WTC11 (cell line): ENCODE data around the gene CNTFR. TPM values are rescaled to one million over a fixed set of nuclear protein-coding genes. Genes with fewer than 3 reads are reported as not detected.

Experiments used
- ATAC-seq: fragments of 200-7000 bp; cut with Tn5 transposase; 2 replicates; pipeline ENCODE4 v1.10.0; 2021; ENCODE audit warnings: mild to moderate bottlenecking, moderate library complexity
- CTCF ChIA-PET: fragments of 300-600 bp; sonication (Branson Sonifier 250); formaldehyde crosslinking; loops from one replicate; lab custom pipeline; 2021; ENCODE audit warnings: antibody characterized with exemption; lab: Charles Lee
- POLR2A ChIA-PET: fragments of 350-600 bp; sonication (Branson Sonifier 250); formaldehyde crosslinking; loops from one replicate; lab custom pipeline; 2021; ENCODE audit warnings: antibody characterized with exemption; lab: Charles Lee
- DNase-seq: peaks from one replicate; pipeline ENCODE4 v3.0.0; 2021; ENCODE audit warnings: low spot score
- H3K27ac Mint-ChIP-seq: 2 replicates; pipeline ENCODE4 v1.8.0; 2021; ENCODE audit warnings: mixed read lengths
- H3K27me3 Mint-ChIP-seq: 2 replicates; pipeline ENCODE4 v1.8.0; 2021; ENCODE audit warnings: low read depth, mild to moderate bottlenecking, moderate library complexity, mixed read lengths
- H3K36me3 Mint-ChIP-seq: 2 replicates; pipeline ENCODE4 v1.8.0; 2021; ENCODE audit warnings: mixed read lengths
- H3K4me1 Mint-ChIP-seq: 2 replicates; pipeline ENCODE4 v1.8.0; 2022; ENCODE audit warnings: mixed read lengths
- H3K4me3 Mint-ChIP-seq: 2 replicates; pipeline ENCODE4 v1.8.0; 2021; ENCODE audit warnings: mild to moderate bottlenecking, moderate library complexity, mixed read lengths
- H3K9me3 Mint-ChIP-seq: 2 replicates; pipeline ENCODE4 v1.8.0; 2021; ENCODE audit warnings: mixed read lengths
- AFF4 ChIP-seq: sonication (generic); formaldehyde crosslinking; IDR thresholded peaks from 2 replicates; pipeline ENCODE4 v1.8.1; 2023; ENCODE audit warnings: mild to moderate bottlenecking, missing genetic modification reagents, borderline replicate concordance
- ATF2 ChIP-seq: sonication (generic); formaldehyde crosslinking; IDR thresholded peaks from 2 replicates; pipeline ENCODE4 v1.8.1; 2022; ENCODE audit warnings: low read depth, missing genetic modification reagents, borderline replicate concordance
- CBFB ChIP-seq: sonication (generic); formaldehyde crosslinking; IDR thresholded peaks from 2 replicates; pipeline ENCODE4 v1.8.1; 2022; ENCODE audit warnings: mild to moderate bottlenecking, low read depth, missing genetic modification reagents
- FOXP1 ChIP-seq: sonication (generic); formaldehyde crosslinking; IDR thresholded peaks from 2 replicates; pipeline ENCODE4 v1.8.0; 2022; ENCODE audit warnings: missing genetic modification reagents, mild to moderate bottlenecking, moderate library complexity, borderline replicate concordance
- GABPB1 ChIP-seq: sonication (generic); formaldehyde crosslinking; IDR thresholded peaks from 2 replicates; pipeline ENCODE4 v1.8.1; 2023; ENCODE audit warnings: mild to moderate bottlenecking, missing genetic modification reagents
- JUN ChIP-seq: sonication (generic); formaldehyde crosslinking; IDR thresholded peaks from 2 replicates; pipeline ENCODE4 v1.8.0; 2023; ENCODE audit warnings: mild to moderate bottlenecking, missing genetic modification reagents
- MLX ChIP-seq: sonication (generic); formaldehyde crosslinking; IDR thresholded peaks from 2 replicates; pipeline ENCODE4 v1.8.1; 2023; ENCODE audit warnings: mild to moderate bottlenecking, missing genetic modification reagents, moderate library complexity
- MXD4 ChIP-seq: fragments of 250-450 bp; sonication (Bioruptor Pico); IDR thresholded peaks from 2 replicates; pipeline ENCODE4 v1.8.0; 2021; ENCODE audit warnings: mild to moderate bottlenecking, moderate library complexity, borderline replicate concordance
- OVOL2 ChIP-seq: fragments of 250-450 bp; sonication (Bioruptor Pico); IDR thresholded peaks from 2 replicates; pipeline ENCODE4 v1.9.0; 2021; ENCODE audit warnings: mild to moderate bottlenecking, borderline replicate concordance
- RELA ChIP-seq: sonication (generic); formaldehyde crosslinking; IDR thresholded peaks from 2 replicates; pipeline ENCODE4 v1.8.1; 2022; ENCODE audit warnings: missing genetic modification reagents, mild to moderate bottlenecking, borderline replicate concordance
- SMAD3 ChIP-seq: sonication (generic); formaldehyde crosslinking; IDR thresholded peaks from 2 replicates; pipeline ENCODE4 v1.8.0; 2022; ENCODE audit warnings: missing genetic modification reagents, mild to moderate bottlenecking, borderline replicate concordance
- SMAD4 ChIP-seq: sonication (generic); formaldehyde crosslinking; IDR thresholded peaks from 2 replicates; pipeline ENCODE4 v1.8.0; 2022; ENCODE audit warnings: mild to moderate bottlenecking, missing genetic modification reagents
- SOX15 ChIP-seq: fragments of 250-450 bp; sonication (Bioruptor Pico); IDR thresholded peaks from 2 replicates; pipeline ENCODE4 v1.9.0; 2021; ENCODE audit warnings: mild to moderate bottlenecking
- ZNF532 ChIP-seq: fragments of 250-450 bp; sonication (Bioruptor Pico); IDR thresholded peaks from 2 replicates; pipeline ENCODE4 v1.9.0; 2021; ENCODE audit warnings: mild to moderate bottlenecking, borderline replicate concordance
- total RNA-seq: library from RNA; stranded (reverse); gene quantifications from 3 replicates; pipeline ENCODE4 v1.2.3, GENCODE V29; 2021
- TF ChIP-seq, protein P1 (sequence below): sonication (generic); formaldehyde crosslinking; IDR thresholded peaks from 2 replicates; pipeline ENCODE4 v1.8.0; 2023; ENCODE audit warnings: missing genetic modification reagents, mild to moderate bottlenecking, borderline replicate concordance
- TF ChIP-seq, protein P2 (sequence below): fragments of 250-450 bp; sonication (Bioruptor Pico); IDR thresholded peaks from 2 replicates; pipeline ENCODE4 v1.8.0; 2021; ENCODE audit warnings: mild to moderate bottlenecking

Gene CNTFR
- total RNA-seq, 1 experiment from 2014 or later: 18.0 TPM

DNA sequence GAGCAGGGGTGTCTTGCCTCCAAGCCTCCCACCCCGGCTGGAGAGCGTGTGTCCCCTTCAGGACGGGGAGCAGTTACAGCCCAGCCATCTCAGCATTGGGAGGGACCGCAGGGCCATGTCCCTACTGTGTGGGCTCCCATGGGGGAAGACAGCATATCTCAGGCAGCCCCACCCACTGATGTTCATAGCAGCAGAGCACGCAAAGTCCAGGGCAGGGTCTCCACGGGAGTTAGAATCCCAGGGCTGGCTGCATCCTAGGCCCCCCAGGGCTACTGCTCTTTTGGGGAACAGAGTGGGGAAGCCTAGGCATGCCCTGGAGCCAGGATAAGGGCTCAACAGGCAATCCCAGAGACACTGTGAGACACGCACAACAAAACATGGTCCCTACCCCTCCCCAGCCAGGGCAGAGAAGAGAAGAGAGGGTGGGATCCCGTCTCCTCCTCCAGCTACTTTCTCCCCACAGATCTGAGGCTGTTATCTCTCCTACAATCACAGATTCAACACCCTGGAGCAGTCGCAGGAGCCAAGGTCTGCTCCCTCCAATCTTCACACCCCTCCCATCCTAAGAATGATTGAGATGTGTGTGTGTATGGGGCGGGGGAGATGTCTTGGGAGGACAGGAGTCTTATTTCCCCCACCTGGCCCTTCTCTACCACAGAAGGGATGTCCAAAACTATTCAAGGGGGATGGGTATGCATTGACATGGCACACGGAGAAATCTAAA lies 3.4 kb downstream of the CNTFR start (continued):
- TF ChIP-seq, protein P1, sequence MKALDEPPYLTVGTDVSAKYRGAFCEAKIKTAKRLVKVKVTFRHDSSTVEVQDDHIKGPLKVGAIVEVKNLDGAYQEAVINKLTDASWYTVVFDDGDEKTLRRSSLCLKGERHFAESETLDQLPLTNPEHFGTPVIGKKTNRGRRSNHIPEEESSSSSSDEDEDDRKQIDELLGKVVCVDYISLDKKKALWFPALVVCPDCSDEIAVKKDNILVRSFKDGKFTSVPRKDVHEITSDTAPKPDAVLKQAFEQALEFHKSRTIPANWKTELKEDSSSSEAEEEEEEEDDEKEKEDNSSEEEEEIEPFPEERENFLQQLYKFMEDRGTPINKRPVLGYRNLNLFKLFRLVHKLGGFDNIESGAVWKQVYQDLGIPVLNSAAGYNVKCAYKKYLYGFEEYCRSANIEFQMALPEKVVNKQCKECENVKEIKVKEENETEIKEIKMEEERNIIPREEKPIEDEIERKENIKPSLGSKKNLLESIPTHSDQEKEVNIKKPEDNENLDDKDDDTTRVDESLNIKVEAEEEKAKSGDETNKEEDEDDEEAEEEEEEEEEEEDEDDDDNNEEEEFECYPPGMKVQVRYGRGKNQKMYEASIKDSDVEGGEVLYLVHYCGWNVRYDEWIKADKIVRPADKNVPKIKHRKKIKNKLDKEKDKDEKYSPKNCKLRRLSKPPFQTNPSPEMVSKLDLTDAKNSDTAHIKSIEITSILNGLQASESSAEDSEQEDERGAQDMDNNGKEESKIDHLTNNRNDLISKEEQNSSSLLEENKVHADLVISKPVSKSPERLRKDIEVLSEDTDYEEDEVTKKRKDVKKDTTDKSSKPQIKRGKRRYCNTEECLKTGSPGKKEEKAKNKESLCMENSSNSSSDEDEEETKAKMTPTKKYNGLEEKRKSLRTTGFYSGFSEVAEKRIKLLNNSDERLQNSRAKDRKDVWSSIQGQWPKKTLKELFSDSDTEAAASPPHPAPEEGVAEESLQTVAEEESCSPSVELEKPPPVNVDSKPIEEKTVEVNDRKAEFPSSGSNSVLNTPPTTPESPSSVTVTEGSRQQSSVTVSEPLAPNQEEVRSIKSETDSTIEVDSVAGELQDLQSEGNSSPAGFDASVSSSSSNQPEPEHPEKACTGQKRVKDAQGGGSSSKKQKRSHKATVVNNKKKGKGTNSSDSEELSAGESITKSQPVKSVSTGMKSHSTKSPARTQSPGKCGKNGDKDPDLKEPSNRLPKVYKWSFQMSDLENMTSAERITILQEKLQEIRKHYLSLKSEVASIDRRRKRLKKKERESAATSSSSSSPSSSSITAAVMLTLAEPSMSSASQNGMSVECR: no peak
- TF ChIP-seq OVOL2 (CRISPR knock-in tag) (no peak), SOX15 (CRISPR knock-in tag) (no peak), ZNF532 (no peak), MLX (CRISPR knock-in tag) (no peak), JUN (CRISPR knock-in tag) (no peak), GABPB1 (CRISPR knock-in tag) (no peak), FOXP1 (no peak), SMAD3 (CRISPR knock-in tag) (no peak), MXD4 (CRISPR knock-in tag) (no peak), SMAD4 (no peak)
- TF ChIP-seq, protein P2, sequence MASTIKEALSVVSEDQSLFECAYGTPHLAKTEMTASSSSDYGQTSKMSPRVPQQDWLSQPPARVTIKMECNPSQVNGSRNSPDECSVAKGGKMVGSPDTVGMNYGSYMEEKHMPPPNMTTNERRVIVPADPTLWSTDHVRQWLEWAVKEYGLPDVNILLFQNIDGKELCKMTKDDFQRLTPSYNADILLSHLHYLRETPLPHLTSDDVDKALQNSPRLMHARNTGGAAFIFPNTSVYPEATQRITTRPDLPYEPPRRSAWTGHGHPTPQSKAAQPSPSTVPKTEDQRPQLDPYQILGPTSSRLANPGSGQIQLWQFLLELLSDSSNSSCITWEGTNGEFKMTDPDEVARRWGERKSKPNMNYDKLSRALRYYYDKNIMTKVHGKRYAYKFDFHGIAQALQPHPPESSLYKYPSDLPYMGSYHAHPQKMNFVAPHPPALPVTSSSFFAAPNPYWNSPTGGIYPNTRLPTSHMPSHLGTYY (CRISPR knock-in tag): no peak

DNA sequence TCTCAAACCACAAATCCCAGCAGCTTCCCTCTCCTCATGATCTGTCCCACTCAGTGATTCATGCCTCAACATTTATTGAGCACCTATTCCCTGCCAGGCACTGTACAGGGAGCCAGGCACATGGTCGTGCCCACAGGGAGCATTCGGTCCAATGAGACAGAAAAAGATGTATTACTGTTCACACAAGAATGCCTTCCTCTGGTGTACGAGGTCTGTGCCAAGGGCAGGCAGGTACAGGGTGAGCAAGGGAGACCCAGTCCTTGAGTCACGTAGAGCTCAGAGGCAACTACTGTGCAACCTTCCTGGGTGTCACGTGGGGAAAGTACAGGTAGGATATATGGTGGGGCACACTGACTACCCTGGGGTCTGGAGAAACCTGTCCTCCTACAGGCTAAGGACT lies 4.6 kb downstream of the CNTFR start:
- Mint-ChIP-seq H3K4me1 (peaks cover 40% of the 10 kb centered on the region), H3K27me3 (peaks cover 91% of the 10 kb centered on the region), H3K9me3 (no peaks in the 10 kb centered on the region), H3K4me3 (no peak overlapping the region), H3K36me3 (no peaks in the 10 kb centered on the region), H3K27ac (no peak overlapping the region)
- TF ChIP-seq ATF2 (no peak), OVOL2 (CRISPR knock-in tag) (no peak), GABPB1 (CRISPR knock-in tag) (no peak), MXD4 (CRISPR knock-in tag) (no peak), FOXP1 (no peak), AFF4 (no peak), CBFB (CRISPR knock-in tag) (no peak), RELA (CRISPR knock-in tag) (no peak)
- ChIA-PET POLR2A (interaction anchor here (0.9 kb wide), 1 partner anchor 37 kb away, joined by 3 read pairs; no protein-coding TSS in a partner anchor), CTCF (interaction anchor here (1.0 to 4.5 kb wide), 6 partner anchors 19 to 206 kb away, joined by 3 to 22 read pairs (median 4); no protein-coding TSS in a partner anchor)
- DNase-seq (no peak), ATAC-seq (no peak)
